C1 segment of cervical spinal cord (tissue), 14 donors: Measurements from ENCODE around the gene SPECC1.

Experiments used
- DNase-seq, 14 donors: peaks; one replicate each; lab custom pipeline; 2025; lab: John Stamatoyannopoulos, UW

The SPECC1 gene

DNA sequence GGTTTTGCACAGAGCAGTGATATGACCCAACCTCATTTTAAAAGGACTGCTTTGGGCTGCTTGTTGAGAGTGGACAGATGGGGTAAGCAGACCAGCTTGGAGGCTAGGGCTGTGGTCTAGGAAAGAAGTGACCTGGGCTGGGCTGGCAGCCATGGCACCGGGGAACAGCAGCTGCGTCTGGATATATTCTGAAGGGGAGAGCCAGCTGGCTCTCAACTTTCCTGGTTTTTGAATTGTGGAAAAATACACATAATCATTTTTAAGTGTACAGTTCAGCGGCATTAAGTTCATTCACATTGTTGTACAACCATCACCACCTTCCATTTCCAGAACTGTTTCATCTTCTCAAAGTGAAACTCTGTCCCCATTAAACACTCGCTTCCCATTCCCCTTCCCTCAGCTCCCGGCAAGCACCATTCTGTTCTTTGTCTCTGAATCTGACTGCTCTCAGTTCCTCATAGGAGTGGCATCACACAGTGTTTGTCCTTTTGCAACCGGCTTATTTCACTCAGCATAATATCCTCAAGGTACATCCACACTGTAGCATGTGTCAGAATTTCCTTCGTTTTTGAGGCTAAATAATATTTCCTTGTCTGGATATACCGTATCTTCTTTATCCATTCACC, 113.2 kb downstream of the SPECC1 start:
- DNase-seq: peak in 7 of 14 donors; percentile 28 to 55 (median 43)

DNA sequence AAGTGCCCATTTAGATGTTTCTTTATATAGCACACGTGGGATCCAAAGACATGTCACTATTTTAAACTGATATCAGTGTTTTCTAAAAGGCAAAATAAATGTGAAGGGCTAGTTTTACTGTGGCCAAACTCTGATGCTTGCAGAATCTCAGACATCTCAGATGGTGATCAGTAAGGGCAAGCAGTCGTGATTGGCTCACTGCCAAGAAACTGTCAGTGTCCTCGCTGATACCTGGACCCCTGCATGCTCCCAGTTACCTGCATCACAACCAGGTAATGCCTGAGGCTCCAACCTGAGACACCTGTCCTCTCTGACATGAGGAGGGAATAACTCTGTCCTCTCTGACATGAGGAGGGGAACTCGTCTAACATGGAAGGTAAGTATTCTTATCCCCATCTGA, 114.0 kb downstream of the SPECC1 start:
- DNase-seq: no peak

DNA sequence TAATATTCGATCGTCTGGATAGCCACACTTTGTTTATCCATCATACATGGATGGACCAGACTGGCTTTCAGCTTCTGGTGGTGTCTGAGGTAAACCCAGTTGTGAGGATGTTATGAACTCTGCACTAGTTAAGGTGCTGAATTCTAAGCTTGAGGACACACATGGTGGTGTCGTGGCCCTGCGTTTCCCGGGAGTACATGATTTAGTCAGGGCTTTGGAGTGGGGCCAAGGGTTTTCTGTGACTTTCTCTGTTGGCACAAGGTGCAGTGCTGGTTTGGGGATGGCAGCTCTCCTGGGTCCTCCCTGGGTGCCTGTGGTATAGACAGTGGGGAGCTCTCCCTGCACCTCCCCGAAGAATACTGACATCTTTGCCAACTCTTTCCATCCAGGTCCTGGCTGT, 116.6 kb downstream of the SPECC1 start:
- peak in 3 of 14 donors; percentile 3 to 34 (median 8) for DNase-seq

DNA sequence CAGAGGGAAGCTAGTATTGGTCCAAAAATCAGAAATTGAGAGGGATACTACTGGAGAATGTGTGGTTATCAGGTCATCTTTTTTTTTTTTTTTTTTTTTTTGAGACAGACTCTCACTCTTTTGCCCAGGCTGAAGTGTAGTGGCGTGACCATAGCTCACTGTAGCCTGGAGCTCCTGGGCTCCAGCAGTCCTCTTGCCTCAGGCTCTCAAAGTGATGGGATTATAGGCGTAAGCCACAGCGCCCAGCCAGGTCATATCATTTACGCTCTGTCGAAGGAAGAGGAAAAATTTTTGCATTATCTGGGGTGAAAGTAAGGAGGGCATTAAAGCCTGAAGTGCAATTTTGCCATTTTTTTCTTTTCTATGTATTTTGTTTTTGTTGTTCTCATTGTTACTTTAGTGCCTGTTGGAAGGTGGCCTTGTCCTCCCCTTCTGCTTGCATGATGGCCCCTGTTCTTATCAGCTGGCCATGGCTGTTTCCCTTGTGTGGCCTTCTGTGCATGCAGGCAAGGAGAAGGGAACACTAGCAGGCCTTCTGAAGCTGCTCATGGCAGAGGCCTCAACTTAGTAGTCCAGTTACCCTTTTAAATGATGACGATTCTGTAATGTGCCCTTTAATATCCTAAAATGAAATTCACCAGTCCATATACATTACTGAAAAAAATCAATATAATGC, 118.3 kb downstream of the SPECC1 start:
- peak in 1 of 14 donors; percentile 11 for DNase-seq

GRCh38 chr17:20128036-20128667, 119.0 kb downstream of the SPECC1 start:
- DNase-seq: no peak

- no peak for DNase-seq
Observed at GRCh38 chr17:20133517-20133916, 124.4 kb downstream of the SPECC1 start.

- DNase-seq: no peak
Observed at GRCh38 chr17:20141198-20141972, 132.2 kb downstream of the SPECC1 start.

DNA sequence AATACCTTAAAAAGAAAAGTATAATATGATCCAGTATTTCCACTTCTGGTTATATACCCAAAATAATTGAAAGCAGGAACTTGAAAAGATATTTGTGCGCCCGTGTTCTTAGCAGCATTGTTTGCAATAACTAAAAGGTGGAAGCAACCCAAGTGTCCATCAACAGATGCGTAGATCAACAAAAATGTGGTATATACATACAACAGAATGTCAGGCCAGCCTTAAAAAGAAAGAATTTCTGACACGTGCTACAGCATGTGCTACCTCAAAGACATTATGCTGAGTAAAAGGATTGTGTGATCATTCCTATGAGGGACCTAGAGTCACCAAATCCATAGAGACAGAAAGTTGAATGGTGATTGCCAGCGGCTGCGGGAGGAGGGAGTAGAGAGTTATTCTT, 133.1 kb downstream of the SPECC1 start:
- DNase-seq: no peak

- DNase-seq: no peak
Observed at GRCh38 chr17:20143740-20144139, 134.6 kb downstream of the SPECC1 start.

DNA sequence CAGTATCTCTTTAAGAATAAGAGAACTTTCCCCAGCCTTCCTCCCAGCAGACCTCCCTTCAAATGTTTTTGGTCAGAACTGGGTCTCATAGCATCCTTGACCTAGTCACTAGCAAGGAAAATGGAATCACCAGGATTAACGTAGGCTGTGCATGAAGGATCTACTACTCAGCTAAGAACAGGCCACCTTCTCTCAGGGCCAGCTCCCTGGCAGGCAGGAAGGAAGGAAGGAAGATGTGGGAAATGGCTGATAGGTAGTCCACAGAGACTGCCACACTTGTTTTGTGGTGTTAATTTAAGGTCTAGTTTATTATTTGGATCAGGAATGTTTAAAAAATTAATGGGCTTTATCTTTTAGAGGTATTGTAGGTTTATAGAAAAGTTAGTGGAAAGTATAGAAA, 136.4 kb downstream of the SPECC1 start:
- no peak for DNase-seq

DNA sequence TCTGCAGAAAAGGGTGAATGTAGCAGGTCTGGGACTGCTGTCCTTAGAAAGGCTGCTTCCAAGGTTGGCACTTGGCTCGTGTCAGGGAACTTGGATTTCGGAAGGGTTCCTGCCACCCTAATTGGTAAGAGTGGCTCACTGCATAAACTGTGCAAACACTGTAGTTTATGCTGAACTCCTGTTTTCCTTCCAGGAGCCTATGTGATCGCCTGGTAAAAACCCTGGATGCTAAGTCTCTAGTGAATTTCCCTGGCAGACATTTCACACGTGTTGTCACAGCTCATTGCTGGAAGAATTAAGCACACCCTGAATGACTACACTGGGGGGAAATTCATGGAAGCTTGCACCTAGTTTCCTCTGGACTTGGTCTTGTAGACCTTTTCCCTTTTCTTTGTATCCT, 140.1 kb downstream of the SPECC1 start:
- no peak for DNase-seq

DNA sequence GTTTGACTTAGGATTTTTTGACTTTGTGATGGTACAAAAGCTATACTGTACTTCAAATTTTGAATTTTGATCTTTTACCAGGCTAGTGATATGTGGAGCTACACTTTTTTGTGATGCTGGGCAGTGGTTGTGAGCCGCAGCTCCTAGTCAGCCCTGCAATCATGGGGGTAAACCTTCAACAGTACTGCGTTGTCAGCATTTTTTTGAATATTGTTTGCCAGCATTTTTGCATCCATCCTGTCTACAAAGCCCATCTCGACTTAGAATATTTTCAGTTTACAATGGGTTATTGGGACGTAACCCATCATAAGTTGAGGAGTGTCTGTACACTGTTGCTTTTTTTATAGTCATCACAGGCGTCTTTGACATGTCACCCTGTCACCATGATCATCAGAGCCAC, 142.0 kb downstream of the SPECC1 start:
- DNase-seq: no peak

GRCh38 chr17:20153231-20153630, 144.1 kb downstream of the SPECC1 start:
- DNase-seq: no peak

DNA sequence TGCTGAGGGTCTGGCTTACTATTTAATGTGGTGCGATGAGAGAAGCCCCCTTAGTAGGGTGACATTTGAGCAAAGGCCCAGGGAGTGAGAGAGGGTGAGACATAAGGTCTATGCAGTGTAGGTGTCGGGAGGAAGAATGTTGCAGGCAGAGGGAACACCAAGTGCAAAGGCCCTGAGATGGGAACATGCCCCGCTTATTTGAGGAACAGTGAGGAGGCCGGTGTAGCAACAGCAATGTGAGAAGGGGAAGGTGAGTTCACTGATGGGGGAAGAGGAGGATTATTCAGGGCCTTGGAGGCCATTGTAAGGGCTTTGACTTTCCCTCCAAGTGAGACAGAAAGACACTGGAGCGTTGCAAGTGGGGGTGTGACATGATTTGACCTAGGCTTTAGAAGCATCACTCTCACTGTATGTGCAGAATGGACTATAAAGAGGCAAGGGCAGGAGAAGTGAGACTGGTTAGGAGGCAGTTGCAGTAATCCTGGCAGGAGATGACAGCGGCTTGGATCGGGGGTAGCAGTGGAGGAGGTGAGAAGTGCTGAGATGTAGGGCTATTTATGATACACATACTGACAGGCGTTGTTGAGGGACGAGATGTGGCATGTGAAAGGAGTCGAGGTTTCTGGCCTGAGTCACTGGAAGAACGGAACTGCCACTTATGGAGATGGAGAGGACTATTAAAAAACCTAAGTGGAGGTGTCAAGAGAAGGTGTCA, 145.3 kb downstream of the SPECC1 start:
- DNase-seq: no peak

DNA sequence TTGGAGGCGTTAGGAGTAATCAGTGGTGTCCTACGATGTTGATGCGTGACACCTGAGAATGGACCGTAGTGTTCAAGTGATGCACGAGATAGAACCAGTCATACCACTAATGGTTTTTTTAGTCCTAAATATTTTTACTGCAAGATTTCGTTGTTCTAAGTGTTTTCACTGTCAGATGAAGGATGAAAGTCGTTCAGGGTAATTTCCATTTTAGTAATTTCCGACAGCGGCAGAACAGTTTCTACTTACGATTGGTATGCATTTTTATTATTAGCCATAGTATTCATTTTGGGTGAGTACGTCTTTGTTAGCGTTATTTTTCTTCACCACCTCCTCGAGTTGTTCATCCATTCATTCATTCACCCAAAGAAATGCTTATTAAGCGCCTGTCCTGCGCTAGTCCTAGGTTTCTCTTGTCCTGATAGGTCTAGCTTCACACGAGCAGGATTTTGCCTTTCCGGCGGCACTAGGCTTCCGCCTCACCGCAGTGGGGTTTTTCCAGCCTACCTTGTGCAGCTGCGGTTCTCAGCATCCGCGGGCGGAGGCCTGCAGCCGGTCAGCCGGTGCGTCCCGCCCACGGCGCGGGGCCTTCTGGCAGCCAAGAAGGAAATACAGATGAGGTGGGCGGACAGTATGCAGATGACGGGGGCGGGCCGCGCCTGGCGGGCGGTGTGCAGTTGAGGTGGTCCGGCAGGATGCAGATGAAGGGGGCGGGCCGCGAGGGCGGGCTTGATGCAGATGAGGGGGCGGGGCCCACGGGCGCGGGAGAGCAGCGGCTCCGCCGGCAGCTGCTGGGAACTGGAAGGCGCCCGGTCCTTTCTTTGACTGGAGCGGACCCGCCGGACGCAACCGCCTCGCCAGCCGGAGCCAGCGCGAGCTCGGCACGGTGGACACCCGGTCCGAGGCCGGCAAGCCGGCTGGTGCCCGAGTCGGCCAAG, 146.4 kb downstream of the SPECC1 start:
- DNase-seq: peak; percentile 55 to 94 (median 88)

- DNase-seq: peak in 5 of 14 donors; percentile 48 to 82 (median 58)
Observed at GRCh38 chr17:20156196-20157000, 147.2 kb downstream of the SPECC1 start.

DNA sequence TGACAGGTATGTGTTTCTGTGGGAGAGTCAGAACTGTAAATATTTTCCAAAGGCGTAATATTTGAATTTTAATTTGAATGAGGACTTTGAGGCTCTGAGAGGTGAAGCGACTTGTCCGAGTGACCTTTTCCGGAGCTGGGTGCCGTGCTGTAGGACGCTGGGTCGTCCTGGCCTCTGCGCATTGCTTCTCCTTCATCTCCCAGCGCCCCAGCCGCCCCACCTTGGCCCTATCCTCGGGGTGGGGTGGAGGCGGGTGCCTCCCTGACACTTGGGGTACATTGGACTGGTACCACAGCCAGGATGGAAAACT, 147.8 kb downstream of the SPECC1 start:
- no peak for DNase-seq

- DNase-seq: no peak
Observed at GRCh38 chr17:20158580-20158979, 149.4 kb downstream of the SPECC1 start.

DNA sequence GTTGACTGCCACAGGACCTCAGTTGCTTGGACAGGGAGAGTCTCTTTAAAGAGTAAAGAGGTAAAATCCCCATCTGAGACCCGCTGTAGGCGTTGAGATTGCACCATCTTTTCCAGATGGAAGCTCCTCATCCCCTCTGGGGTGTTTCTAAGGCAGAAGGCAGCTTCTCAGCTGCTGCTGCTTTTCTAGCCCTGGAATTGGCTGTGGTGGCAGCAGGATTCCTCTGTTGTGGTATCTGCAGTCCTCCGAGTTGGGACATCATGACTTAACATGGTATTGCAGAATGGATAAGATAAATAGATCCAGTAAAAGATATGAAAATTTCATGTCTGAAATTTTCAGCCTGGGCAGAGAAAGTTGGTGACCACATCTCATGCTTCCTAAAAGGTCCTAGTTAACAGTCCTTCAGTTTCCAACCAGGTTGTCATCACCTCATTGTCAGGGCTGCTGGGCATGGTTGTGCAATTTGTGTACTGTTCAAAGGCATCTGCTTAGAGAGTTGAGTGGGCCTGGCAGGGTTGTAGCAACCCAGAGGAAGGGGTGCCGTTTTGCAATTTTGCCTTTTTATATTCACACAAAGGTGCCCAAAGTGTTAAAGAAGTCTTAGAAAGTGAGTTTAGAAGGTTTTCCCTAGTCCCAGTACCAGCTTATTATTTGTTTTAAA, 150.4 kb downstream of the SPECC1 start:
- no peak for DNase-seq
